Mucosa of stomach (tissue), 1 donor: ENCODE data around the gene EHMT1.

ENCODE experiments used
- H3K27me3 ChIP-seq: one replicate; pipeline ENCODE4 v1.7.0; 2013; ENCODE audit warnings: mild to moderate bottlenecking, low read length; ENCODE audit not compliant: control insufficient read depth, insufficient read depth
- H3K36me3 ChIP-seq: one replicate; pipeline ENCODE4 v1.7.0; 2013; ENCODE audit warnings: low read length; ENCODE audit not compliant: control insufficient read depth, insufficient read depth
- H3K4me1 ChIP-seq: one replicate; pipeline ENCODE4 v1.7.0; 2013; ENCODE audit warnings: mild to moderate bottlenecking, low read length; ENCODE audit not compliant: control insufficient read depth, insufficient read depth
- H3K4me3 ChIP-seq: one replicate; pipeline ENCODE4 v1.7.0; 2013; ENCODE audit warnings: low read length
- H3K9ac ChIP-seq: one replicate; pipeline ENCODE4 v1.7.0; 2013; ENCODE audit warnings: mild to moderate bottlenecking, low read length, moderate library complexity
- H3K9me3 ChIP-seq: one replicate; pipeline ENCODE4 v1.7.0; 2013; ENCODE audit warnings: mild to moderate bottlenecking, low read length, moderate library complexity; ENCODE audit not compliant: control insufficient read depth
- donor health status: Pancreatic carcinoma.

EHMT1 gene

GRCh38 chr9:137581361-137582285, 37.2 kb upstream of the EHMT1 start:
- peaks cover 17% of the 10 kb centered on the region for H3K4me1 ChIP-seq
- peaks cover under 1% of the 10 kb centered on the region for H3K36me3 ChIP-seq
- H3K27me3 ChIP-seq, result no peaks in the 10 kb centered on the region
- no peak overlapping the region for H3K4me3 ChIP-seq
- no peak overlapping the region for H3K9ac ChIP-seq
- no peaks in the 10 kb centered on the region for H3K9me3 ChIP-seq

- Histone ChIP-seq H3K9me3 (no peaks in the 10 kb centered on the region), H3K4me3 (no peak overlapping the region), H3K9ac (no peak overlapping the region), H3K36me3 (peaks cover 4% of the 10 kb centered on the region), H3K27me3 (no peaks in the 10 kb centered on the region), H3K4me1 (peaks cover 11% of the 10 kb centered on the region)
Measured at GRCh38 chr9:137582286-137582860, 36.4 kb upstream of the EHMT1 start.

- Histone ChIP-seq H3K36me3 (peaks cover 4% of the 10 kb centered on the region), H3K4me3 (no peak overlapping the region), H3K9ac (no peak overlapping the region)
Measured at GRCh38 chr9:137583347-137583746, 35.5 kb upstream of the EHMT1 start.

GRCh38 chr9:137583957-137584356, 34.8 kb upstream of the EHMT1 start:
- no peaks in the 10 kb centered on the region for H3K27me3 ChIP-seq
- H3K9ac ChIP-seq, result no peak overlapping the region
- H3K4me1 ChIP-seq, result peaks cover 9% of the 10 kb centered on the region
- no peaks in the 10 kb centered on the region for H3K9me3 ChIP-seq
- H3K36me3 ChIP-seq, result peaks cover 4% of the 10 kb centered on the region
- no peak overlapping the region for H3K4me3 ChIP-seq

More at GRCh38 chr9:137583347-137583746, 35.5 kb upstream of the EHMT1 start:
- Histone ChIP-seq H3K4me1 (peaks cover 5% of the 10 kb centered on the region), H3K27me3 (no peaks in the 10 kb centered on the region), H3K9me3 (no peaks in the 10 kb centered on the region)

- H3K4me1 ChIP-seq, result peaks cover 11% of the 10 kb centered on the region
- H3K9me3 ChIP-seq, result no peaks in the 10 kb centered on the region
- H3K36me3 ChIP-seq, result peaks cover 4% of the 10 kb centered on the region
- no peak overlapping the region for H3K4me3 ChIP-seq
- H3K9ac ChIP-seq, result no peak overlapping the region
- H3K27me3 ChIP-seq, result no peaks in the 10 kb centered on the region
Measured at GRCh38 chr9:137586854-137587253, 32.0 kb upstream of the EHMT1 start.

GRCh38 chr9:137588311-137588710, 30.5 kb upstream of the EHMT1 start:
- Histone ChIP-seq H3K9me3 (no peaks in the 10 kb centered on the region), H3K9ac (no peak overlapping the region), H3K27me3 (no peaks in the 10 kb centered on the region), H3K36me3 (peaks cover 4% of the 10 kb centered on the region), H3K4me3 (no peak overlapping the region), H3K4me1 (peaks cover 22% of the 10 kb centered on the region)

GRCh38 chr9:137588891-137589290, 29.9 kb upstream of the EHMT1 start:
- H3K4me3 ChIP-seq, result no peak overlapping the region

GRCh38 chr9:137589441-137590122, 29.2 kb upstream of the EHMT1 start:
- H3K27me3 ChIP-seq, result no peaks in the 10 kb centered on the region
- H3K36me3 ChIP-seq, result peaks cover 4% of the 10 kb centered on the region
- no peak overlapping the region for H3K4me3 ChIP-seq
- peak overlapping the region; percentile 63 for H3K9ac ChIP-seq
- H3K4me1 ChIP-seq, result peaks cover 31% of the 10 kb centered on the region
- no peaks in the 10 kb centered on the region for H3K9me3 ChIP-seq

More at GRCh38 chr9:137588891-137589290, 29.9 kb upstream of the EHMT1 start:
- H3K9me3 ChIP-seq, result no peaks in the 10 kb centered on the region
- peaks cover 4% of the 10 kb centered on the region for H3K36me3 ChIP-seq
- H3K27me3 ChIP-seq, result no peaks in the 10 kb centered on the region
- H3K9ac ChIP-seq, result peak overlapping the region; percentile 63
- peaks cover 28% of the 10 kb centered on the region for H3K4me1 ChIP-seq

GRCh38 chr9:137590123-137590468, 28.7 kb upstream of the EHMT1 start:
- no peak overlapping the region for H3K9ac ChIP-seq
- H3K36me3 ChIP-seq, result peaks cover 4% of the 10 kb centered on the region
- peaks cover 31% of the 10 kb centered on the region for H3K4me1 ChIP-seq
- H3K27me3 ChIP-seq, result no peaks in the 10 kb centered on the region
- no peaks in the 10 kb centered on the region for H3K9me3 ChIP-seq
- no peak overlapping the region for H3K4me3 ChIP-seq

GRCh38 chr9:137590469-137591383, 28.1 kb upstream of the EHMT1 start, which contains the start of gene ZMYND19:
ZMYND19 (minus strand) TSS chr9:137590512; CDS start chr9:137590263, 249 bp downstream.
- H3K27me3 ChIP-seq, result no peaks in the 10 kb centered on the region
- H3K36me3 ChIP-seq, result peaks cover 4% of the 10 kb centered on the region
- H3K4me1 ChIP-seq, result peaks cover 31% of the 10 kb centered on the region
- H3K4me3 ChIP-seq, result no peak within 1 kb of the TSS
- H3K9ac ChIP-seq, result peak within 1 kb of the TSS; percentile 64
- H3K9me3 ChIP-seq, result no peaks in the 10 kb centered on the region

GRCh38 chr9:137592767-137593166, 26.0 kb upstream of the EHMT1 start:
- Histone ChIP-seq H3K9ac (no peak overlapping the region), H3K27me3 (no peaks in the 10 kb centered on the region)

More at GRCh38 chr9:137592767-137593166, 26.0 kb upstream of the EHMT1 start:
- no peaks in the 10 kb centered on the region for H3K9me3 ChIP-seq
- H3K4me3 ChIP-seq, result no peak overlapping the region
- no peaks in the 10 kb centered on the region for H3K36me3 ChIP-seq
- H3K4me1 ChIP-seq, result peaks cover 31% of the 10 kb centered on the region
